Left lung (tissue), 10 donors: Measurements from ENCODE around the gene GBA3. TPM values are rescaled to one million over a fixed set of nuclear protein-coding genes. Genes with fewer than 3 reads are reported as not detected.

Experiments used
- ATAC-seq: fragments of 200-7000 bp; cut with Tn5 transposase; one replicate; pipeline ENCODE4 v1.9.1; 2020; ENCODE audit warnings: moderate library complexity
- DNase-seq, 4 donors: peaks; one replicate each; pipeline ENCODE4 v3.0.0-alpha.2; 2013 to 2020
- H3K27ac ChIP-seq, 2 donors: fragments of 200-600 bp; sonication (generic) in 1 of 2; one replicate each; pipeline versions ENCODE4 v1.5.0 to v1.8.0; 2020 to 2021
- H3K27me3 ChIP-seq, 2 donors: fragments of 200-600 bp; sonication (generic) in 1 of 2; one replicate each; pipeline versions ENCODE4 v1.5.0 to v1.8.0; 2020 to 2021
- H3K36me3 ChIP-seq, 2 donors: fragments of 200-600 bp; sonication (generic) in 1 of 2; one replicate each; pipeline versions ENCODE4 v1.5.0 to v1.8.0; 2020 to 2021
- H3K4me1 ChIP-seq, 2 donors: fragments of 200-600 bp; one replicate each; pipeline ENCODE4 v1.8.0; 2021
- H3K4me3 ChIP-seq, 2 donors: fragments of 200-600 bp; sonication (generic) in 1 of 2; one replicate each; pipeline versions ENCODE4 v1.5.0 to v1.8.0; 2020 to 2021; ENCODE audit warnings: mild to moderate bottlenecking in 1 of 2
- H3K9me3 ChIP-seq, 2 donors: fragments of 200-600 bp; sonication (generic) in 1 of 2; one replicate each; pipeline versions ENCODE4 v1.5.0 to v1.8.0; 2020 to 2021
- CTCF ChIP-seq, 2 donors: fragments of 200-600 bp; sonication (generic) in 1 of 2; IDR thresholded peaks; one replicate each; pipeline versions ENCODE4 v1.5.0 to v1.8.0; 2021; ENCODE audit warnings: antibody characterized with exemption in 2 of 2
- intact Hi-C, 2 donors: fragments of 100-400 bp; cut with DNase I; formaldehyde crosslinking; loops; one replicate each; pipeline versions ENCODE4 v1.11.2 to v1.14.2; 2022
- polyA plus RNA-seq, 6 donors: library from polyadenylated mRNA; unstranded; fragments of 120-200 nt; gene quantifications; one replicate each; pipeline ENCODE4 v1.2.1, GENCODE V29; 2013; ENCODE audit not compliant: insufficient read length in 6 of 6
- total RNA-seq, 2 donors: library from RNA; stranded (reverse); fragmentation: NEBNext Ultra II Directional; extraction: Animal tissue kit (Norgen Biotek cat#: 25700); gene quantifications; one replicate each; pipeline ENCODE4 v1.2.1, GENCODE V29; 2021
- donor health status: DM: no; HTN: yes; CAD: no.
- donor health status: DM: no; HTN: no; CAD: no.

GBA3 gene
- total and polyA plus RNA-seq, 8 donors = 0.07 to 0.14 (median 0.13) TPM; not detected in 5

- DNase-seq = no peak
- H3K4me3 ChIP-seq = no peak overlapping the region
- no peaks in the 10 kb centered on the region for H3K9me3 ChIP-seq
- H3K27ac ChIP-seq = no peak overlapping the region
- ATAC-seq = no peak
- no peaks in the 10 kb centered on the region for H3K36me3 ChIP-seq
- no peak for TF ChIP-seq CTCF (IDR thresholded peaks at IDR 0.05)
- H3K27me3 ChIP-seq = no peaks in the 10 kb centered on the region
- H3K4me1 ChIP-seq = no peaks in the 10 kb centered on the region
- intact Hi-C loops = no loop called here
Observed at GRCh38 chr4:22736912-22737311, 44.2 kb downstream of the GBA3 start.

GRCh38 chr4:22739968-22740367 is 47.2 kb downstream of the GBA3 start:
- Histone ChIP-seq H3K36me3 (no peaks in the 10 kb centered on the region), H3K27me3 (no peaks in the 10 kb centered on the region), H3K4me3 (no peak overlapping the region), H3K4me1 (no peaks in the 10 kb centered on the region), H3K27ac (no peak overlapping the region), H3K9me3 (no peaks in the 10 kb centered on the region)
- ATAC-seq (no peak), DNase-seq (peak in 1 of 4 donors; percentile 12)
- no peak for TF ChIP-seq CTCF (IDR thresholded peaks at IDR 0.05)
- intact Hi-C loops = no loop called here

- no peak for DNase-seq
- Histone ChIP-seq H3K9me3 (no peaks in the 10 kb centered on the region), H3K27ac (no peak overlapping the region), H3K27me3 (no peaks in the 10 kb centered on the region), H3K4me3 (no peak overlapping the region), H3K36me3 (no peaks in the 10 kb centered on the region), H3K4me1 (no peaks in the 10 kb centered on the region)
- TF ChIP-seq CTCF (IDR thresholded peaks at IDR 0.05) = no peak
- intact Hi-C loops = no loop called here
- no peak for ATAC-seq
Observed at GRCh38 chr4:22741744-22742143, 49.0 kb downstream of the GBA3 start.

GRCh38 chr4:22743290-22743689 is 50.6 kb downstream of the GBA3 start:
- TF ChIP-seq CTCF (IDR thresholded peaks at IDR 0.05) = no peak
- DNase-seq (no peak), ATAC-seq (no peak)
- no peaks in the 10 kb centered on the region for H3K9me3 ChIP-seq
- H3K27me3 ChIP-seq = no peaks in the 10 kb centered on the region
- no peak overlapping the region for H3K27ac ChIP-seq
- intact Hi-C loops = no loop called here
- no peak overlapping the region for H3K4me3 ChIP-seq
- H3K4me1 ChIP-seq = no peaks in the 10 kb centered on the region
- H3K36me3 ChIP-seq = no peaks in the 10 kb centered on the region

- Histone ChIP-seq H3K4me3 (no peak overlapping the region), H3K9me3 (no peaks in the 10 kb centered on the region), H3K27ac (no peak overlapping the region), H3K4me1 (no peaks in the 10 kb centered on the region), H3K27me3 (no peaks in the 10 kb centered on the region), H3K36me3 (no peaks in the 10 kb centered on the region)
- intact Hi-C loops = no loop called here
- DNase-seq = no peak
- ATAC-seq = no peak
- TF ChIP-seq CTCF (IDR thresholded peaks at IDR 0.05) = no peak
Observed at GRCh38 chr4:22744478-22745062, 51.8 kb downstream of the GBA3 start.
